Activated CD8-positive, alpha-beta T cell treated with anti-CD3 and anti-CD28 coated beads, Interleukin-2, amount 10 ng/mL, durations not matched to agents 7 days and 5 days (primary cell): Measurements from ENCODE around the gene PTPRE. TPM values are rescaled to one million over a fixed set of nuclear protein-coding genes. Genes with fewer than 3 reads are reported as not detected.

Experiments
- ATAC-seq: fragments of 150-1000 bp; cut with Tn5 transposase; one replicate; pipeline ENCODE4 v1.10.0; 2021; ENCODE audit warnings: moderate library complexity
- CTCF ChIA-PET: fragments of 350-600 bp; sonication (Branson Sonifier 250); formaldehyde crosslinking; loops from one replicate; lab custom pipeline; 2021; ENCODE audit warnings: antibody characterized with exemption; lab: Charles Lee
- POLR2A ChIA-PET: fragments of 350-600 bp; sonication (Branson Sonifier 250); formaldehyde crosslinking; loops from one replicate; lab custom pipeline; 2021; ENCODE audit warnings: antibody characterized with exemption; lab: Charles Lee
- DNase-seq: peaks from one replicate; pipeline ENCODE4 v3.0.0-alpha.2; 2020
- H3K27ac Mint-ChIP-seq: one replicate; pipeline ENCODE4 v1.8.0; 2021; ENCODE audit warnings: mild to moderate bottlenecking, mixed read lengths
- H3K27me3 Mint-ChIP-seq: one replicate; pipeline ENCODE4 v1.8.0; 2021; ENCODE audit warnings: low read depth, mixed read lengths
- H3K36me3 Mint-ChIP-seq: one replicate; pipeline ENCODE4 v1.8.0; 2021; ENCODE audit warnings: low read depth, mixed read lengths
- H3K4me1 Mint-ChIP-seq: one replicate; pipeline ENCODE4 v1.8.0; 2021; ENCODE audit warnings: low read depth, mixed read lengths
- H3K4me3 Mint-ChIP-seq: one replicate; pipeline ENCODE4 v1.8.0; 2021; ENCODE audit warnings: mild to moderate bottlenecking, mixed read lengths
- H3K9me3 Mint-ChIP-seq: one replicate; pipeline ENCODE4 v1.8.0; 2022; ENCODE audit warnings: mixed read lengths; ENCODE audit not compliant: insufficient read depth
- total RNA-seq, 2 experiments: library from RNA; stranded (reverse); gene quantifications; one replicate each; pipeline ENCODE4 v1.2.3, GENCODE V29; 2021

Gene PTPRE
- total RNA-seq, 2 experiments from 2014 or later, result 21.4 to 24.5 TPM

- Mint-ChIP-seq H3K4me3 (no peak overlapping the region), H3K4me1 (no peaks in the 10 kb centered on the region), H3K27ac (no peak overlapping the region), H3K27me3 (peaks cover 4% of the 10 kb centered on the region), H3K36me3 (no peaks in the 10 kb centered on the region), H3K9me3 (no peaks in the 10 kb centered on the region)
- ChIA-PET CTCF (interaction anchor here (1.5 kb wide), 1 partner anchor 43 kb away, joined by 3 read pairs; no protein-coding TSS in a partner anchor), POLR2A (no interaction called here)
- ATAC-seq (no peak), DNase-seq (no peak)
These were observed 61.8 kb downstream of the PTPRE start for GRCh38 chr10:127968659-127969058.

- H3K36me3 Mint-ChIP-seq, result no peaks in the 10 kb centered on the region
These were observed 64.4 kb downstream of the PTPRE start for GRCh38 chr10:127971101-127971946.

GRCh38 chr10:127971963-127972615, 65.2 kb downstream of the PTPRE start:
- ChIA-PET CTCF (no interaction called here), POLR2A (no interaction called here)
- H3K4me1 Mint-ChIP-seq, result no peaks in the 10 kb centered on the region
- no peaks in the 10 kb centered on the region for H3K9me3 Mint-ChIP-seq
- H3K4me3 Mint-ChIP-seq, result no peak overlapping the region
- H3K36me3 Mint-ChIP-seq, result no peaks in the 10 kb centered on the region
- peaks cover 15% of the 10 kb centered on the region for H3K27me3 Mint-ChIP-seq
- no peak for DNase-seq
- H3K27ac Mint-ChIP-seq, result no peak overlapping the region
- ATAC-seq, result no peak

More at GRCh38 chr10:127971101-127971946, 64.4 kb downstream of the PTPRE start:
- H3K27me3 Mint-ChIP-seq, result peaks cover 15% of the 10 kb centered on the region
- no peak overlapping the region for H3K4me3 Mint-ChIP-seq
- CTCF ChIA-PET, result no interaction called here
- POLR2A ChIA-PET, result no interaction called here
- no peaks in the 10 kb centered on the region for H3K4me1 Mint-ChIP-seq
- no peak overlapping the region for H3K27ac Mint-ChIP-seq
- no peak for ATAC-seq
- H3K9me3 Mint-ChIP-seq, result no peaks in the 10 kb centered on the region
- DNase-seq, result no peak

DNA sequence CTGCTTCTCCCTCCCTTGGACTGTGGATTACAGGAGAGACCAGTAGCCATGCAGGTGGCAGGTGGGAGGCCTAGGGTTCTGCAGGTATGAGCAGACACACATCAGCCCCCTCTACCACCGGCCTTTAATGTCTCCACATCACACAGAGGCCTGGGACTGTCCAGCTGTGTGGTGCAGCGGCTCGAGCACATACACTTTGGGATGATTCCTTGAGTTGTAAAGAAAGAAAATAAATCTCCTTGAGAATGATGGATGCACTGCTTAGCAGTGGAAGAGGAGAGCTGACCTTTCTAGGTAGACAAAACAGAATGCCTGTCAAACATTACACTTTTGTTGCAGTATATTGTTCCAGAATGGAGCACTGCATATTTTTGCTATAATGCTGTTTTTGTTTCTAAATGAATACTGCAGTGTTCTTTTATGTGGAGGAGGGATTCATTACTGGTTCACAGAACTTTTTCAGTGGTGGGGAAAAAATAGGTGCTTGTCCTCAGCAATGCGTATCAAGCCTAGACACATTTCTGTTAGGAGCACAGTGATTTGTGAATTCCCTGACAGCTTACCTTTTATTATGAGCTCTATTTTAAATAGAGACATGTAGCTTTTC, 66.0 kb downstream of the PTPRE start:
- no peak overlapping the region for H3K27ac Mint-ChIP-seq
- H3K4me3 Mint-ChIP-seq, result no peak overlapping the region
- peaks cover 6% of the 10 kb centered on the region for H3K4me1 Mint-ChIP-seq
- ChIA-PET CTCF (interaction anchor here (0.9 kb wide), 1 partner anchor 38 kb away, joined by 3 read pairs; no protein-coding TSS in a partner anchor), POLR2A (no interaction called here)
- H3K9me3 Mint-ChIP-seq, result no peaks in the 10 kb centered on the region
- no peak for DNase-seq
- peaks cover 15% of the 10 kb centered on the region for H3K27me3 Mint-ChIP-seq
- no peak for ATAC-seq
- no peaks in the 10 kb centered on the region for H3K36me3 Mint-ChIP-seq

DNA sequence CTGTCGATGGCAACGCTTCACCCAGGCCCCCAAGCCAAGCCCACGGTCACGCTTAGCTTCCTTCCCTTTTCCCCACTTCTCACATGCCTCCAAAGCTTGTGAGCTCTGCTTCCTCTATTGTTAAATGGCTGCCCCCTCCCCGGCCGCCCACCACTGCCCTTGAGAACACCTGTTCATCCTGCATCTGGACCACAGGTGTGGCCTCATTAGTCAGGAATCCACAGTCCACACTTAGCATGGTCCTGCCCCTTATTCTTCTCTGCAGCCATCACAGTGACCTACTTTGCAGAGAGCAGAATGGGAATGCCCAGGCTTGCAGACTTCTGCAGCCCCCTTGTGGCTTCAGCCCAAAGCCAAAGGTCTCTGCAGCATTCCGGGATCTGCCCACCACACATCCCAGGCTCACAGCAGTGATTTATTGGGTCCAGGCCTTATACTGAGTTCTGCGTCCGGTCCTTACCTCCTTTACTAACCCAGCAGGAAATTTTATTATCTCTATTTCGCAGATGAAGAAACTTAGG, 66.9 kb downstream of the PTPRE start:
- Mint-ChIP-seq H3K36me3 (no peaks in the 10 kb centered on the region), H3K4me3 (no peak overlapping the region), H3K27ac (no peak overlapping the region), H3K4me1 (peaks cover 6% of the 10 kb centered on the region), H3K27me3 (peaks cover 15% of the 10 kb centered on the region), H3K9me3 (no peaks in the 10 kb centered on the region)
- no peak for DNase-seq
- ChIA-PET CTCF (interaction anchor here (0.9 kb wide), 1 partner anchor 38 kb away, joined by 3 read pairs; no protein-coding TSS in a partner anchor), POLR2A (no interaction called here)
- ATAC-seq, result no peak

GRCh38 chr10:127974911-127975310, 68.0 kb downstream of the PTPRE start:
- H3K27me3 Mint-ChIP-seq, result peaks cover 15% of the 10 kb centered on the region
- peaks cover 6% of the 10 kb centered on the region for H3K4me1 Mint-ChIP-seq
- ChIA-PET POLR2A (no interaction called here), CTCF (interaction anchor here (1.0 to 1.8 kb wide), 2 partner anchors 36 to 60 kb away, joined by 3 to 4 read pairs; no protein-coding TSS in a partner anchor)
- no peak overlapping the region for H3K27ac Mint-ChIP-seq
- no peaks in the 10 kb centered on the region for H3K9me3 Mint-ChIP-seq
- no peak overlapping the region for H3K4me3 Mint-ChIP-seq
- no peak for ATAC-seq
- no peak for DNase-seq
- H3K36me3 Mint-ChIP-seq, result no peaks in the 10 kb centered on the region

GRCh38 chr10:127976286-127976685, 69.4 kb downstream of the PTPRE start:
- Mint-ChIP-seq H3K27ac (no peak overlapping the region), H3K36me3 (no peaks in the 10 kb centered on the region), H3K4me1 (peaks cover 6% of the 10 kb centered on the region), H3K27me3 (peaks cover 15% of the 10 kb centered on the region), H3K9me3 (peaks cover 8% of the 10 kb centered on the region), H3K4me3 (no peak overlapping the region)
- ChIA-PET POLR2A (no interaction called here), CTCF (interaction anchor here (1.8 kb wide), 1 partner anchor 35 kb away, joined by 4 read pairs; no protein-coding TSS in a partner anchor)
- DNase-seq (no peak), ATAC-seq (no peak)

- Mint-ChIP-seq H3K9me3 (peaks cover 8% of the 10 kb centered on the region), H3K27ac (no peak overlapping the region), H3K27me3 (peaks cover 15% of the 10 kb centered on the region), H3K36me3 (no peaks in the 10 kb centered on the region), H3K4me1 (peaks cover 6% of the 10 kb centered on the region), H3K4me3 (no peak overlapping the region)
- ATAC-seq, result no peak
- ChIA-PET CTCF (interaction anchor here (1.8 kb wide), 1 partner anchor 34 kb away, joined by 4 read pairs; no protein-coding TSS in a partner anchor), POLR2A (no interaction called here)
- DNase-seq, result no peak
These were observed 69.9 kb downstream of the PTPRE start for GRCh38 chr10:127976701-127977356.

- no peak overlapping the region for H3K27ac Mint-ChIP-seq
- peaks cover 8% of the 10 kb centered on the region for H3K9me3 Mint-ChIP-seq
- ATAC-seq (no peak), DNase-seq (no peak)
- peaks cover 15% of the 10 kb centered on the region for H3K27me3 Mint-ChIP-seq
- no peaks in the 10 kb centered on the region for H3K36me3 Mint-ChIP-seq
- CTCF ChIA-PET, result interaction anchor here (1.5 kb wide), 1 partner anchor 34 kb away, joined by 3 read pairs; no protein-coding TSS in a partner anchor
- POLR2A ChIA-PET, result no interaction called here
- H3K4me1 Mint-ChIP-seq, result peaks cover 6% of the 10 kb centered on the region
- no peak overlapping the region for H3K4me3 Mint-ChIP-seq
These were observed 70.6 kb downstream of the PTPRE start for GRCh38 chr10:127977357-127978009.

DNA sequence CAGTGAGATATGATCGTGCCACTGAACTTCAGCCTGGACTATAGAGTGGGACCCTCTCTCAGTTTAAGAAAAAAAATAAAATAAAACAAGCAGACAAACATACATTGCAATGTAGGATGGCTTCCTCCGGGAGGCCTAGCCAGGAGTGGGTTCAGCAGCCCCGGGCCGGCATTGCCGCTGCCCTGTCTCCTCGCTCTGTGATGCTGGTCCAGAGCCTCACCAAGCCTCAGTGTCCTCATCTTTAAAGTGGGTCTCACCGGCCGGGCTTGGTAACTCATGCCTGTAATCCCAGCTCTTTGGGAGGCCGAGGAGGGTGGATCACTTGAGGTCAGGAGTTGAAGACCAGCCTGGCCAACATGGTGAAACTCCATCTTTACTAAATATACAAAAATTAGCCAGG, 71.6 kb downstream of the PTPRE start:
- Mint-ChIP-seq H3K36me3 (no peaks in the 10 kb centered on the region), H3K27ac (no peak overlapping the region), H3K9me3 (peaks cover 8% of the 10 kb centered on the region), H3K27me3 (peaks cover 12% of the 10 kb centered on the region), H3K4me3 (no peak overlapping the region), H3K4me1 (peaks cover 6% of the 10 kb centered on the region)
- POLR2A ChIA-PET, result no interaction called here
- DNase-seq, result no peak
- CTCF ChIA-PET, result interaction anchor here (1.5 kb wide), 1 partner anchor 33 kb away, joined by 3 read pairs; no protein-coding TSS in a partner anchor
- ATAC-seq, result no peak

DNA sequence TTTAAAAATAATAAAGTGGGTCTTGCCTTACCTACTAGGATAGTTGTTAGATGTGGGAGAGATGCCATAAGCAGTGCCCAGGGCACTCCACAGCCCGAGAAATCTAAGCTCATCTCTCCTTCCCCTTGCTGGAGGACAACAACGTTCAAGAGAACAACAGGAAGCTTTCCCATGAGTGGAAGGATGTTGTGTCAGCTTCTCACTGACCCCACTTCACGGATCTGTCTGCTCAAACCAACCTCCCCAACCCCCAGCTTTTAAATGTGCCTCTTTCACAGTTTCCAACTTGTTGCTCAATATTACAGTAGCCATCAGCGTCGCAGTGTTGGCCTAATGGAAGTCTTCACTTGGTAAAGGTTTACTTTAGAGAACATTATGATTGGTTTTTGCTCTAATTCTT, 72.1 kb downstream of the PTPRE start:
- Mint-ChIP-seq H3K4me1 (peaks cover 6% of the 10 kb centered on the region), H3K27me3 (peaks cover 7% of the 10 kb centered on the region), H3K9me3 (peaks cover 8% of the 10 kb centered on the region), H3K36me3 (no peaks in the 10 kb centered on the region), H3K4me3 (no peak overlapping the region), H3K27ac (no peak overlapping the region)
- DNase-seq (no peak), ATAC-seq (no peak)
- ChIA-PET POLR2A (no interaction called here), CTCF (no interaction called here)
